ENCODE results near the gene MYH9. TPM values are rescaled to one million over a fixed set of nuclear protein-coding genes. Genes with fewer than 3 reads are reported as not detected.

The MYH9 gene
- total RNA-seq, 1 experiment from 2014 or later: 758 TPM

- no peaks in the 10 kb centered on the region for H3K27me3 ChIP-seq (ENCODE audit: insufficient read depth, low read depth)
- peak overlapping the region; percentile 74 for H3K4me2 ChIP-seq
- H3K4me3 ChIP-seq: peak overlapping the region; percentile 1; the same call in 1 of the 2 replicates
- no peaks in the 10 kb centered on the region for H3K9me3 ChIP-seq (ENCODE audit: insufficient read depth, low read depth)
- H3K27ac ChIP-seq: peak overlapping the region; percentile 78
- H4K20me1 ChIP-seq (ENCODE audit: insufficient read depth): peaks cover 71% of the 10 kb centered on the region
- peaks cover 37% of the 10 kb centered on the region for H3K36me3 ChIP-seq (ENCODE audit: low read depth)
- H3K9me2 ChIP-seq (ENCODE audit: insufficient read depth): no peaks in the 10 kb centered on the region
- TF ChIP-seq CTCF (conservative IDR thresholded peaks at IDR 0.05) (no peak), EZH2 (IDR thresholded peaks at IDR 0.05; ENCODE audit: low read depth) (no peak)
- CTCF ChIA-PET: no interaction called here
- POLR2A ChIA-PET (ENCODE audit: unreplicated experiment): interaction anchor here (0.6 to 1.2 kb wide), 6 partner anchors 10 to 51 kb away, joined by 3 to 28 read pairs (median 4); no protein-coding TSS in a partner anchor
- BruUV-seq (replicated peaks): no TSS peak
- no peak overlapping the region for H2AFZ ChIP-seq
- peaks cover 97% of the 10 kb centered on the region for H3F3A ChIP-seq (ENCODE audit: insufficient read depth, low read depth)
- H3K4me1 ChIP-seq (replicated peaks; ENCODE audit: insufficient read depth): peaks cover 94% of the 10 kb centered on the region
- peaks cover 100% of the 10 kb centered on the region for H3K79me2 ChIP-seq (ENCODE audit: low read depth)
- no peak for DNase-seq
- intact Hi-C loops (cut with micrococcal nuclease; ENCODE audit: unreplicated experiment): no loop called here
Observed at GRCh38 chr22:36375071-36375980, 12.4 kb downstream of the MYH9 start.

GRCh38 chr22:36374603-36375024, 13.2 kb downstream of the MYH9 start:
- H3K4me3 ChIP-seq: peak overlapping the region; percentile 1; the same call in 1 of the 2 replicates
- peak overlapping the region; percentile 74 for H3K4me2 ChIP-seq
- H3K9me3 ChIP-seq (ENCODE audit: insufficient read depth, low read depth): no peaks in the 10 kb centered on the region
- H4K20me1 ChIP-seq (ENCODE audit: insufficient read depth): peaks cover 70% of the 10 kb centered on the region
- BruUV-seq (replicated peaks): no TSS peak
- no peaks in the 10 kb centered on the region for H3K27me3 ChIP-seq (ENCODE audit: insufficient read depth, low read depth)
- intact Hi-C loops (cut with micrococcal nuclease; ENCODE audit: unreplicated experiment): loop anchor here (5.0 kb wide), 1 partner anchor 43 kb away; no protein-coding TSS in a partner anchor
- ChIA-PET CTCF (no interaction called here), POLR2A (ENCODE audit: unreplicated experiment) (interaction anchor here (0.6 to 1.2 kb wide), 6 partner anchors 9 to 52 kb away, joined by 3 to 28 read pairs (median 4); no protein-coding TSS in a partner anchor)
- H3K79me2 ChIP-seq (ENCODE audit: low read depth): peaks cover 100% of the 10 kb centered on the region
- peak overlapping the region; percentile 78 for H3K27ac ChIP-seq
- peaks cover 94% of the 10 kb centered on the region for H3K4me1 ChIP-seq (replicated peaks; ENCODE audit: insufficient read depth)
- no peaks in the 10 kb centered on the region for H3K9me2 ChIP-seq (ENCODE audit: insufficient read depth)
- peaks cover 37% of the 10 kb centered on the region for H3K36me3 ChIP-seq (ENCODE audit: low read depth)
- TF ChIP-seq EZH2 (IDR thresholded peaks at IDR 0.05; ENCODE audit: low read depth) (no peak), CTCF (conservative IDR thresholded peaks at IDR 0.05) (no peak)
- no peak overlapping the region for H2AFZ ChIP-seq
- H3F3A ChIP-seq (ENCODE audit: insufficient read depth, low read depth): peaks cover 97% of the 10 kb centered on the region
- peak; percentile 86 to 96 for DNase-seq

- H3F3A ChIP-seq (ENCODE audit: insufficient read depth, low read depth): peaks cover 96% of the 10 kb centered on the region
- peak overlapping the region; percentile 74 for H3K4me2 ChIP-seq
- H3K4me1 ChIP-seq (replicated peaks; ENCODE audit: insufficient read depth): peaks cover 94% of the 10 kb centered on the region
- peaks cover 30% of the 10 kb centered on the region for H3K36me3 ChIP-seq (ENCODE audit: low read depth)
- no peak overlapping the region for H2AFZ ChIP-seq
- H3K27ac ChIP-seq: peak overlapping the region; percentile 78
- H3K9me2 ChIP-seq (ENCODE audit: insufficient read depth): no peaks in the 10 kb centered on the region
- CTCF ChIA-PET: no interaction called here
- peaks cover 100% of the 10 kb centered on the region for H3K79me2 ChIP-seq (ENCODE audit: low read depth)
- POLR2A ChIA-PET (ENCODE audit: unreplicated experiment): interaction anchor here (0.6 to 1.0 kb wide), 5 partner anchors 21 to 95 kb away, joined by 4 to 6 read pairs (median 5); no protein-coding TSS in a partner anchor
- no peaks in the 10 kb centered on the region for H3K9me3 ChIP-seq (ENCODE audit: insufficient read depth, low read depth)
- H3K4me3 ChIP-seq: peak overlapping the region; percentile 13; the same call in 1 of the 2 replicates
- peaks cover 70% of the 10 kb centered on the region for H4K20me1 ChIP-seq (ENCODE audit: insufficient read depth)
- BruUV-seq (replicated peaks): no TSS peak
- intact Hi-C loops (cut with micrococcal nuclease; ENCODE audit: unreplicated experiment): loop anchor here (5.0 kb wide), 1 partner anchor 44 kb away; no protein-coding TSS in a partner anchor
- peak; percentile 80 to 90 for DNase-seq
- TF ChIP-seq CTCF (conservative IDR thresholded peaks at IDR 0.05) (no peak), EZH2 (IDR thresholded peaks at IDR 0.05; ENCODE audit: low read depth) (no peak)
- no peaks in the 10 kb centered on the region for H3K27me3 ChIP-seq (ENCODE audit: insufficient read depth, low read depth)
Observed at GRCh38 chr22:36373258-36373579, 14.5 kb downstream of the MYH9 start.
